ENCODE data around the gene ZNF516. TPM values are rescaled to one million over a fixed set of nuclear protein-coding genes. Genes with fewer than 3 reads are reported as not detected.

The ZNF516 gene
- total and polyA plus RNA-seq, 2 experiments from 2014 or later: 17.8 to 29.4 TPM

- peaks cover 14% of the 10 kb centered on the region for H3F3A ChIP-seq (ENCODE audit: insufficient read depth)
- H3K27me3 ChIP-seq (replicated peaks; ENCODE audit: insufficient read depth): no peaks in the 10 kb centered on the region
- in situ Hi-C loops (cut with MboI): no loop called here
- no peak overlapping the region for H3K9ac ChIP-seq
- H3K9me2 ChIP-seq (ENCODE audit: insufficient read depth): no peaks in the 10 kb centered on the region
- peaks cover 3% of the 10 kb centered on the region; the same call in 1 of the 2 replicates for H4K20me1 ChIP-seq (ENCODE audit: insufficient read depth)
- no peak overlapping the region for H2AFZ ChIP-seq
- WGBS, 2 experiments (ENCODE audit: low coverage in 1 of 2, low lambda C conversion rate in 2 of 2, missing lambda C conversion rate in 2 of 2): 42 to 55% methylated on average over 4 of the region's 4 CpGs
- H3K27ac ChIP-seq: peak overlapping the region; percentile 22; the same call in 1 of the 2 replicates
- peak; percentile 74 for DNase-seq
- peaks cover 23% of the 10 kb centered on the region for H3K4me1 ChIP-seq (ENCODE audit: insufficient read depth)
- H3K36me3 ChIP-seq (ENCODE audit: low read depth): no peaks in the 10 kb centered on the region; the same call in 1 of the 2 replicates
- H3K4me3 ChIP-seq: no peak overlapping the region
- TF ChIP-seq EZH2 (IDR thresholded peaks at IDR 0.05; ENCODE audit: insufficient read depth, poor library complexity, severe bottlenecking) (no peak), EZH2phosphoT487 (IDR thresholded peaks at IDR 0.05; ENCODE audit: insufficient read depth, low read depth) (no peak)
- H3K9me3 ChIP-seq (ENCODE audit: low read depth): no peaks in the 10 kb centered on the region
- H3K79me2 ChIP-seq (ENCODE audit: insufficient read depth): peaks cover 100% of the 10 kb centered on the region
- H3K4me2 ChIP-seq (ENCODE audit: unreplicated experiment): peak overlapping the region; percentile 20
Observed at GRCh38 chr18:76430636-76431035, 64.4 kb downstream of the ZNF516 start.

GRCh38 chr18:76429262-76430126, 65.5 kb downstream of the ZNF516 start:
- DNase-seq: peak; percentile 35
- Histone ChIP-seq H3K4me1 (ENCODE audit: insufficient read depth) (peaks cover 23% of the 10 kb centered on the region), H3K4me3 (no peak overlapping the region), H3K27ac (no peak overlapping the region), H3K4me2 (ENCODE audit: unreplicated experiment) (no peak overlapping the region), H3K9ac (no peak overlapping the region), H3K36me3 (ENCODE audit: low read depth) (no peaks in the 10 kb centered on the region; the same call in 1 of the 2 replicates), H3K27me3 (replicated peaks; ENCODE audit: insufficient read depth) (no peaks in the 10 kb centered on the region), H3K9me2 (ENCODE audit: insufficient read depth) (no peaks in the 10 kb centered on the region), H4K20me1 (ENCODE audit: insufficient read depth) (peaks cover 7% of the 10 kb centered on the region; the same call in 1 of the 2 replicates), H3F3A (ENCODE audit: insufficient read depth) (peaks cover 18% of the 10 kb centered on the region), H3K9me3 (ENCODE audit: low read depth) (no peaks in the 10 kb centered on the region), H3K79me2 (ENCODE audit: insufficient read depth) (peaks cover 100% of the 10 kb centered on the region), H2AFZ (no peak overlapping the region)
- TF ChIP-seq EZH2 (IDR thresholded peaks at IDR 0.05; ENCODE audit: insufficient read depth, poor library complexity, severe bottlenecking): no peak
- TF ChIP-seq EZH2phosphoT487 (IDR thresholded peaks at IDR 0.05; ENCODE audit: insufficient read depth, low read depth): no peak
- 85 to 87% methylated on average over 14 of the region's 14 CpGs for WGBS, 2 experiments (ENCODE audit: low coverage in 1 of 2, low lambda C conversion rate in 2 of 2, missing lambda C conversion rate in 2 of 2)
- in situ Hi-C loops (cut with MboI): no loop called here

- peaks cover 18% of the 10 kb centered on the region for H3F3A ChIP-seq (ENCODE audit: insufficient read depth)
- H3K9me2 ChIP-seq (ENCODE audit: insufficient read depth): no peaks in the 10 kb centered on the region
- H3K4me2 ChIP-seq (ENCODE audit: unreplicated experiment): no peak overlapping the region
- H3K79me2 ChIP-seq (ENCODE audit: insufficient read depth): peaks cover 97% of the 10 kb centered on the region
- in situ Hi-C loops (cut with MboI): no loop called here
- H3K27ac ChIP-seq: no peak overlapping the region
- H3K9me3 ChIP-seq (ENCODE audit: low read depth): no peaks in the 10 kb centered on the region
- TF ChIP-seq EZH2phosphoT487 (IDR thresholded peaks at IDR 0.05; ENCODE audit: insufficient read depth, low read depth): no peak
- no peak for TF ChIP-seq EZH2 (IDR thresholded peaks at IDR 0.05; ENCODE audit: insufficient read depth, poor library complexity, severe bottlenecking)
- 67 to 71% methylated on average over 15 of the region's 15 CpGs for WGBS, 2 experiments (ENCODE audit: low coverage in 1 of 2, low lambda C conversion rate in 2 of 2, missing lambda C conversion rate in 2 of 2)
- no peak overlapping the region for H3K4me3 ChIP-seq
- H3K27me3 ChIP-seq (replicated peaks; ENCODE audit: insufficient read depth): no peaks in the 10 kb centered on the region
- H4K20me1 ChIP-seq (ENCODE audit: insufficient read depth): peaks cover 7% of the 10 kb centered on the region; the same call in 1 of the 2 replicates
- H2AFZ ChIP-seq: no peak overlapping the region
- no peaks in the 10 kb centered on the region; the same call in 1 of the 2 replicates for H3K36me3 ChIP-seq (ENCODE audit: low read depth)
- DNase-seq: peak; percentile 72
- no peak overlapping the region for H3K9ac ChIP-seq
- peaks cover 23% of the 10 kb centered on the region for H3K4me1 ChIP-seq (ENCODE audit: insufficient read depth)
Observed at GRCh38 chr18:76428396-76429261, 66.4 kb downstream of the ZNF516 start.

- no peak for TF ChIP-seq EZH2 (IDR thresholded peaks at IDR 0.05; ENCODE audit: insufficient read depth, poor library complexity, severe bottlenecking)
- no peak for TF ChIP-seq EZH2phosphoT487 (IDR thresholded peaks at IDR 0.05; ENCODE audit: insufficient read depth, low read depth)
- WGBS, 2 experiments (ENCODE audit: low coverage in 1 of 2, low lambda C conversion rate in 2 of 2, missing lambda C conversion rate in 2 of 2): 42 to 47% methylated on average over 8 of the region's 8 CpGs
- Histone ChIP-seq H3K4me1 (ENCODE audit: insufficient read depth) (peaks cover 24% of the 10 kb centered on the region), H3K4me2 (ENCODE audit: unreplicated experiment) (no peak overlapping the region), H3F3A (ENCODE audit: insufficient read depth) (peaks cover 18% of the 10 kb centered on the region), H3K27ac (no peak overlapping the region), H2AFZ (no peak overlapping the region), H3K27me3 (replicated peaks; ENCODE audit: insufficient read depth) (no peaks in the 10 kb centered on the region), H3K9me2 (ENCODE audit: insufficient read depth) (no peaks in the 10 kb centered on the region), H3K36me3 (ENCODE audit: low read depth) (no peaks in the 10 kb centered on the region), H3K79me2 (ENCODE audit: insufficient read depth) (peaks cover 97% of the 10 kb centered on the region), H4K20me1 (ENCODE audit: insufficient read depth) (peaks cover 7% of the 10 kb centered on the region; the same call in 1 of the 2 replicates), H3K9ac (no peak overlapping the region), H3K9me3 (ENCODE audit: low read depth) (no peaks in the 10 kb centered on the region), H3K4me3 (no peak overlapping the region)
- peak; percentile 58 for DNase-seq
- in situ Hi-C loops (cut with MboI): no loop called here
Observed at GRCh38 chr18:76426737-76427305, 68.2 kb downstream of the ZNF516 start.

Measured in GM23248 (cell line).